Osteocyte (in vitro differentiated cells): ENCODE data around the gene PREX1. TPM values are rescaled to one million over a fixed set of nuclear protein-coding genes. Genes with fewer than 3 reads are reported as not detected.

Experiments used
- DNase-seq: peaks from one replicate; pipeline ENCODE4 v3.0.0; 2021; ENCODE audit warnings: mixed read lengths; ENCODE audit not compliant: unreplicated experiment; ENCODE audit errors: extremely low spot score
- H3K27ac Mint-ChIP-seq: one replicate; pipeline ENCODE4 v1.8.0; 2021; ENCODE audit warnings: mild to moderate bottlenecking, mixed read lengths; ENCODE audit not compliant: unreplicated experiment
- H3K27me3 Mint-ChIP-seq: one replicate; pipeline ENCODE4 v1.8.0; 2021; ENCODE audit warnings: mixed read lengths; ENCODE audit not compliant: unreplicated experiment
- H3K36me3 Mint-ChIP-seq: one replicate; pipeline ENCODE4 v1.8.0; 2021; ENCODE audit warnings: mixed read lengths; ENCODE audit not compliant: unreplicated experiment
- H3K4me1 Mint-ChIP-seq: one replicate; pipeline ENCODE4 v1.8.0; 2021; ENCODE audit warnings: mixed read lengths; ENCODE audit not compliant: unreplicated experiment
- H3K4me3 Mint-ChIP-seq: one replicate; pipeline ENCODE4 v1.8.0; 2021; ENCODE audit warnings: mild to moderate bottlenecking, moderate library complexity, mixed read lengths; ENCODE audit not compliant: unreplicated experiment
- H3K9me3 Mint-ChIP-seq: one replicate; pipeline ENCODE4 v1.8.0; 2021; ENCODE audit warnings: mixed read lengths; ENCODE audit not compliant: unreplicated experiment
- CTCF ChIP-seq: fragments of 200-600 bp; sonication (generic); IDR thresholded peaks from 2 replicates; pipeline ENCODE4 v1.5.0; 2021; ENCODE audit warnings: antibody characterized with exemption, mild to moderate bottlenecking, moderate library complexity
- total RNA-seq: library from RNA; stranded (reverse); gene quantifications from 2 replicates; pipeline ENCODE4 v1.2.1, GENCODE V29; 2021

The PREX1 gene
- total RNA-seq, 1 donor from 2014 or later, result 24.2 TPM

GRCh38 chr20:48728042-48728825, 99.6 kb downstream of the PREX1 start:
- Mint-ChIP-seq H3K27me3 (no peaks in the 10 kb centered on the region), H3K4me3 (no peak overlapping the region), H3K36me3 (peaks cover 11% of the 10 kb centered on the region), H3K27ac (no peak overlapping the region), H3K9me3 (no peaks in the 10 kb centered on the region), H3K4me1 (peaks cover 28% of the 10 kb centered on the region)
- DNase-seq, result no peak
- no peak for TF ChIP-seq CTCF

GRCh38 chr20:48727226-48727625, 100.6 kb downstream of the PREX1 start:
- no peak for DNase-seq
- H3K27me3 Mint-ChIP-seq, result no peaks in the 10 kb centered on the region
- no peaks in the 10 kb centered on the region for H3K9me3 Mint-ChIP-seq
- TF ChIP-seq CTCF, result no peak
- peaks cover 38% of the 10 kb centered on the region for H3K4me1 Mint-ChIP-seq
- H3K36me3 Mint-ChIP-seq, result peaks cover 8% of the 10 kb centered on the region
- H3K4me3 Mint-ChIP-seq, result no peak overlapping the region
- no peak overlapping the region for H3K27ac Mint-ChIP-seq

GRCh38 chr20:48725555-48725991, 102.2 kb downstream of the PREX1 start:
- no peak for TF ChIP-seq CTCF
- no peaks in the 10 kb centered on the region for H3K9me3 Mint-ChIP-seq
- no peak for DNase-seq

GRCh38 chr20:48724891-48725554, 102.8 kb downstream of the PREX1 start:
- H3K9me3 Mint-ChIP-seq, result no peaks in the 10 kb centered on the region
- no peak for DNase-seq
- H3K4me1 Mint-ChIP-seq, result peaks cover 59% of the 10 kb centered on the region
- no peak for TF ChIP-seq CTCF
- H3K27ac Mint-ChIP-seq, result no peak overlapping the region
- H3K36me3 Mint-ChIP-seq, result peaks cover 8% of the 10 kb centered on the region
- no peaks in the 10 kb centered on the region for H3K27me3 Mint-ChIP-seq
- no peak overlapping the region for H3K4me3 Mint-ChIP-seq

More at GRCh38 chr20:48725555-48725991, 102.2 kb downstream of the PREX1 start:
- no peak overlapping the region for H3K27ac Mint-ChIP-seq
- H3K4me1 Mint-ChIP-seq, result peaks cover 54% of the 10 kb centered on the region
- H3K36me3 Mint-ChIP-seq, result peaks cover 8% of the 10 kb centered on the region
- H3K4me3 Mint-ChIP-seq, result no peak overlapping the region
- H3K27me3 Mint-ChIP-seq, result no peaks in the 10 kb centered on the region

- H3K36me3 Mint-ChIP-seq, result peaks cover 4% of the 10 kb centered on the region
- DNase-seq, result no peak
- H3K4me3 Mint-ChIP-seq, result no peak overlapping the region
- H3K9me3 Mint-ChIP-seq, result no peaks in the 10 kb centered on the region
- no peaks in the 10 kb centered on the region for H3K27me3 Mint-ChIP-seq
- peaks cover 59% of the 10 kb centered on the region for H3K4me1 Mint-ChIP-seq
- no peak for TF ChIP-seq CTCF
- peak overlapping the region; percentile 99 for H3K27ac Mint-ChIP-seq
Observed at GRCh38 chr20:48724382-48724781, 103.4 kb downstream of the PREX1 start.
